GM18858 (cell line): Measurements from ENCODE around the gene MMP25.
"Not testable (repeated sequence)": the region's sequence is repeated elsewhere in the genome, so short reads cannot be mapped to it uniquely, and the experiment has no call there.

Experiments
- ATAC-seq: cut with Tn5 transposase; IDR thresholded peaks from one replicate; pipeline ENCODE4 v1.9.1; 2021; ENCODE audit not compliant: unreplicated experiment

Gene MMP25

GRCh38 chr16:3028716-3029319, 17.5 kb upstream of the MMP25 start:
- ATAC-seq, result no peak

- ATAC-seq, result no peak
Observed at GRCh38 chr16:3029491-3030221, 16.7 kb upstream of the MMP25 start.

GRCh38 chr16:3030222-3031212, 15.8 kb upstream of the MMP25 start:
- no peak for ATAC-seq

- no peak for ATAC-seq
Observed at GRCh38 chr16:3032624-3033023, 13.7 kb upstream of the MMP25 start.

- no peak for ATAC-seq
Observed at GRCh38 chr16:3035289-3035971, 10.9 kb upstream of the MMP25 start.

- ATAC-seq, result no peak
Observed at GRCh38 chr16:3035972-3036725, 10.2 kb upstream of the MMP25 start.

GRCh38 chr16:3036726-3037315, 9.5 kb upstream of the MMP25 start, which contains the start of gene BICDL2:
Gene BICDL2, minus strand, starts transcription at chr16:3036944. Its CDS starts 1,448 bp downstream, at chr16:3035496.
- ATAC-seq, result no peak

- no peak for ATAC-seq
Observed at GRCh38 chr16:3038256-3038655, 8.1 kb upstream of the MMP25 start.

- no peak for ATAC-seq
Observed at GRCh38 chr16:3038896-3039295, 7.5 kb upstream of the MMP25 start.

- ATAC-seq, result no peak
Observed at GRCh38 chr16:3042376-3042775, 4.0 kb upstream of the MMP25 start.

- no peak for ATAC-seq
Observed at GRCh38 chr16:3044708-3045107, 1.7 kb upstream of the MMP25 start.

- no peak for ATAC-seq
Observed at GRCh38 chr16:3046641-3047386, 453 bp downstream of the MMP25 start.

- ATAC-seq, result no peak
Observed at GRCh38 chr16:3047387-3047720, 993 bp downstream of the MMP25 start.

- ATAC-seq, result no peak
Observed at GRCh38 chr16:3049921-3050481, 3.6 kb downstream of the MMP25 start.

- no peak for ATAC-seq
Observed at GRCh38 chr16:3050487-3050886, 4.1 kb downstream of the MMP25 start.

GRCh38 chr16:3051009-3051408, 4.6 kb downstream of the MMP25 start:
- ATAC-seq, result no peak

- ATAC-seq, result no peak
Observed at GRCh38 chr16:3051494-3051893, 5.1 kb downstream of the MMP25 start.

GRCh38 chr16:3052571-3053329, 6.4 kb downstream of the MMP25 start:
- not testable (repeated sequence) for ATAC-seq
